ENCODE results near the gene BHLHE40. TPM values are rescaled to one million over a fixed set of nuclear protein-coding genes. Genes with fewer than 3 reads are reported as not detected.

Gene BHLHE40
- total and polyA plus RNA-seq, 2 donors (not counting 3 experiments of a cell fraction or from before 2014, with no cell fraction given): 40.3 to 57.9 TPM

DNA sequence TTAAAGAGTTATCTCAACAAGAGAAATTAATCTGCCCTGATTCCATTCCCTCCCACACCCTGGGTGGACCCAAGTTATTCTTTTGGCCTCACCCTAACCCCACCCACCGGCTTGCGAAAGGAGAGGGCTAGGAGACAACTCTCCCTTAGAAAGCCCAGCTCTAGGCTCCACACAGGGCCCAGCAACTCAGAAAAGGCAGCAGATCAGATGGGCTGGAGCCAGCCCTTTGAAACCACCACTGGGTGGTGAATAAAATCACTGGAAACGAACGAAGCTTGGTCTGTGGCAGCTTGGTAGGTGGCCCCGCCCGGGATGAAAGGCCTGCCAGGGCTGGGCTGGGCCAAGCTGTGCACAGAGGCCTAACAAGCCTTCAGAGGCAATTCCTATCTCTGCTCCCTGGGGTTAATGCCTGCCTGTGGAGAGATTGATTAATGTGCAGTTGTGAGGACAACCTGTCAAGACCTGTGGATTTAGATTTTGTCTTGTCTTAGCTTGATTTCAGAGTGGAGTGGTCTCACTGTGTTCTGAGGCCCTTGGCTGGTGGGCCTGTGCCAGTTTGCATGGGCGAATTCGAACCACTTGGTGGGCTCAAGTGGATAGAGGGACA, 38.8 kb downstream of the BHLHE40 start:
- Histone ChIP-seq H3K9me3 (replicated peaks; ENCODE audit: control insufficient read depth, insufficient read depth, low read length) (no peaks in the 10 kb centered on the region), H3K27me3 (ENCODE audit: control insufficient read depth in 2 of 2, insufficient read depth in 2 of 2, low read length in 2 of 2) (no peaks in the 10 kb centered on the region), H2AFZ (ENCODE audit: low read depth, low read length) (peak overlapping the region; percentile 53), H3K4me3 (replicated peaks in 1 of 3; ENCODE audit: insufficient read depth in 1 of 3, low read depth in 1 of 3, low read length in 3 of 3) (no peak overlapping the region), H3K79me2 (ENCODE audit: control insufficient read depth, insufficient read depth, low read length) (no peaks in the 10 kb centered on the region), H3K4me1 (ENCODE audit: control insufficient read depth, extremely low read depth, insufficient read depth, low read length) (peaks cover 38% of the 10 kb centered on the region), H3K36me3 (ENCODE audit: control insufficient read depth in 2 of 2, extremely low read depth in 1 of 2, insufficient read depth in 2 of 2, low read length in 2 of 2) (no peaks in the 10 kb centered on the region), H4K20me1 (replicated peaks; ENCODE audit: control insufficient read depth, extremely low read depth, insufficient read depth, low read length) (no peaks in the 10 kb centered on the region), H3K4me2 (ENCODE audit: insufficient read depth, low read length) (no peak overlapping the region), H3K9me1 (replicated peaks; ENCODE audit: control insufficient read depth, extremely low read depth, insufficient read depth, low read length) (no peaks in the 10 kb centered on the region), H3K27ac (ENCODE audit: insufficient read depth, low read depth, low read length) (peak overlapping the region; percentile 36), H3K9ac (replicated peaks; ENCODE audit: extremely low read depth, insufficient read depth, low read length) (no peak overlapping the region)
- BruUV-seq (replicated peaks): no TSS peak
- POLR2A ChIA-PET: no interaction called here
- CTCF ChIA-PET: interaction anchor here (1.1 to 3.5 kb wide), 6 partner anchors 31 to 306 kb away, joined by 3 to 13 read pairs (median 10); no protein-coding TSS in a partner anchor
- intact Hi-C loops (cut with micrococcal nuclease): loop anchor here (2.0 kb wide), 1 partner anchor 23 kb away; no protein-coding TSS in a partner anchor
- dilution Hi-C loops (cut with MboI; ENCODE audit: extremely low pct_ligation_motif_present, low sequenced_read_pairs): no loop called here
- TF ChIP-seq JUN (IDR thresholded peaks at IDR 0.05; ENCODE audit: borderline replicate concordance, insufficient read depth, insufficient read length, low read depth) (no peak), EZH2 (IDR thresholded peaks at IDR 0.05; ENCODE audit: borderline replicate concordance, low read depth, low read length, severe bottlenecking) (no peak), POLR2A (IDR thresholded peaks at IDR 0.05; ENCODE audit: low read depth, low read length) (no peak), POLR2AphosphoS5 (IDR thresholded peaks at IDR 0.05; ENCODE audit: insufficient read depth, low read depth, low read length) (no peak), MYC (IDR thresholded peaks at IDR 0.05; ENCODE audit: low read depth, low read length) (no peak), GATA2 (IDR thresholded peaks at IDR 0.05; ENCODE audit: insufficient read depth, insufficient read length, low read depth, low read length) (no peak), FOS (IDR thresholded peaks at IDR 0.05; ENCODE audit: borderline replicate concordance, insufficient read depth, low read length) (no peak)
- TF ChIP-seq, protein P1, sequence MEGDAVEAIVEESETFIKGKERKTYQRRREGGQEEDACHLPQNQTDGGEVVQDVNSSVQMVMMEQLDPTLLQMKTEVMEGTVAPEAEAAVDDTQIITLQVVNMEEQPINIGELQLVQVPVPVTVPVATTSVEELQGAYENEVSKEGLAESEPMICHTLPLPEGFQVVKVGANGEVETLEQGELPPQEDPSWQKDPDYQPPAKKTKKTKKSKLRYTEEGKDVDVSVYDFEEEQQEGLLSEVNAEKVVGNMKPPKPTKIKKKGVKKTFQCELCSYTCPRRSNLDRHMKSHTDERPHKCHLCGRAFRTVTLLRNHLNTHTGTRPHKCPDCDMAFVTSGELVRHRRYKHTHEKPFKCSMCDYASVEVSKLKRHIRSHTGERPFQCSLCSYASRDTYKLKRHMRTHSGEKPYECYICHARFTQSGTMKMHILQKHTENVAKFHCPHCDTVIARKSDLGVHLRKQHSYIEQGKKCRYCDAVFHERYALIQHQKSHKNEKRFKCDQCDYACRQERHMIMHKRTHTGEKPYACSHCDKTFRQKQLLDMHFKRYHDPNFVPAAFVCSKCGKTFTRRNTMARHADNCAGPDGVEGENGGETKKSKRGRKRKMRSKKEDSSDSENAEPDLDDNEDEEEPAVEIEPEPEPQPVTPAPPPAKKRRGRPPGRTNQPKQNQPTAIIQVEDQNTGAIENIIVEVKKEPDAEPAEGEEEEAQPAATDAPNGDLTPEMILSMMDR (IDR thresholded peaks at IDR 0.05; ENCODE audit: extremely low read depth in 1 of 2, insufficient read depth in 1 of 2, low read depth in 1 of 2, low read length in 2 of 2): no peak
- TF ChIP-seq, protein P2, sequence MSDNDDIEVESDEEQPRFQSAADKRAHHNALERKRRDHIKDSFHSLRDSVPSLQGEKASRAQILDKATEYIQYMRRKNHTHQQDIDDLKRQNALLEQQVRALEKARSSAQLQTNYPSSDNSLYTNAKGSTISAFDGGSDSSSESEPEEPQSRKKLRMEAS (IDR thresholded peaks at IDR 0.05; ENCODE audit: insufficient read depth, insufficient read length): no peak
- FAIRE-seq: no peak
- DNase-seq (ENCODE audit: low read depth, low spot score): no peak
